Measurements from ENCODE around the gene GHR. TPM values are rescaled to one million over a fixed set of nuclear protein-coding genes. Genes with fewer than 3 reads are reported as not detected.

GHR gene
- total and polyA plus RNA-seq, 2 of the 8 experiments (the other 6 are each of a cell fraction or from before 2014, with no cell fraction given): 0.15 to 0.19 TPM

DNA sequence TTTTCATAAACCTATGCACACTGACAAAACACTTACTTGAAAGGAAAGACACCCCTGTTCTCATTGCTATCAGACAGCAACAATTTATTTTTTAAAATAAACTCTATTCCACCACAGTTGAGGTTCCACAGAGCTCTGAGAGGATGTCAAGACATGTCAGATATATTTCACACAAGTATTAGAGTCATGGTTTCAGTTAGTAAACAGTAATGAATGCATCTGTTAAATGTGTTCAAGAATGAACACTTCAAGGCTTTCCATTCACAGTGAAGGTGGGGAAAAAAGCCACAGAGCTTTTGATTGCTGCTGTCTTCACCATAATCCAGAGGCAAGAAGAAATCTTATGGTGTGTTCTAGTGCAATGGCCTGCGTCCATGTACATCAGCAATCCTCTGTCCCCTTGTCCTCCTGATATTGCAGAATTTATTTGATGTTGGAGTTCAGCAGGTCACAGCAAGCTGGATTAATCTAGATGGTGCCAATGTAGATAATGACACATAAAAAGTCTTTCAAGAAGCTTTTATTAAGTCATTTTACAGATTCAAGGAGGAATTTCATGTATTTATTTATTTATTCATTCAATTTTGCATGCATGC, 146.8 kb downstream of the GHR start:
- H3K27ac ChIP-seq (ENCODE audit: low read depth, low read length): no peak overlapping the region
- H2BK20ac ChIP-seq (ENCODE audit: low read length): no peak overlapping the region
- ChIA-PET POLR2A (ENCODE audit: partially characterized antibody) (no interaction called here), CTCF (ENCODE audit: partially characterized antibody) (interaction anchor here (1.0 to 3.6 kb wide), 2 partner anchors 13 to 55 kb away, joined by 3 to 16 read pairs; no protein-coding TSS in a partner anchor)
- no peaks in the 10 kb centered on the region for H3K27me3 ChIP-seq (replicated peaks in 1 of 4; ENCODE audit: control insufficient read depth in 3 of 4, extremely low read depth in 1 of 4, insufficient read depth in 3 of 4, low read length in 3 of 4)
- no peak overlapping the region for H2BK5ac ChIP-seq (ENCODE audit: low read depth, low read length)
- DNase-seq (ENCODE audit: low read depth in 1 of 2, low spot score in 2 of 2): no peak
- no peak overlapping the region for H3K4me3 ChIP-seq (ENCODE audit: extremely low read depth in 1 of 4, insufficient read depth in 2 of 4, low read depth in 3 of 4, low read length in 4 of 4)
- H2AK5ac ChIP-seq (ENCODE audit: low read depth, low read length): no peak overlapping the region
- H2BK12ac ChIP-seq (ENCODE audit: low read depth, low read length): no peak overlapping the region
- no peak overlapping the region for H4K5ac ChIP-seq (ENCODE audit: insufficient read length, low read depth, low read length)
- no peak overlapping the region for H3K4ac ChIP-seq (replicated peaks; ENCODE audit: insufficient read length, low read depth, low read length)
- H3K9me3 ChIP-seq (ENCODE audit: insufficient read depth in 2 of 2, low read depth in 1 of 2, low read length in 1 of 2): no peaks in the 10 kb centered on the region
- no peaks in the 10 kb centered on the region for H3K79me2 ChIP-seq (ENCODE audit: control insufficient read depth in 1 of 2, insufficient read depth in 2 of 2, low read length in 2 of 2)
- no peak overlapping the region for H4K8ac ChIP-seq (ENCODE audit: extremely low read depth, insufficient read depth, low read length)
- no peaks in the 10 kb centered on the region for H3K4me1 ChIP-seq (replicated peaks in 1 of 4; ENCODE audit: control insufficient read depth in 3 of 4, insufficient read depth in 4 of 4, low read length in 3 of 4)
- 89% methylated on average over 1 of the region's 1 CpG; no CpG with 5 or more reads in 1 of the 2 experiments for WGBS, 2 experiments (ENCODE audit: extremely low coverage in 1 of 2, insufficient coverage in 1 of 2, insufficient read length in 1 of 2, insufficient replicate concordance in 2 of 2, low coverage in 1 of 2, low lambda C conversion rate in 2 of 2, missing lambda C conversion rate in 1 of 2)
- no peaks in the 10 kb centered on the region for H3K36me3 ChIP-seq (ENCODE audit: control insufficient read depth in 2 of 4, insufficient read depth in 4 of 4, low read length in 3 of 4)
- H3K4me2 ChIP-seq (ENCODE audit: insufficient read depth in 1 of 2, low read depth in 2 of 2, low read length in 2 of 2): no peak overlapping the region
- no peak overlapping the region for H3K14ac ChIP-seq (ENCODE audit: insufficient read length)
- no peaks in the 10 kb centered on the region for H4K20me1 ChIP-seq (replicated peaks in 1 of 2; ENCODE audit: control insufficient read depth in 1 of 2, insufficient read depth in 2 of 2, low read length in 2 of 2)
- H4K91ac ChIP-seq (replicated peaks; ENCODE audit: insufficient read length, low read length): no peak overlapping the region
- no peak overlapping the region for H2AFZ ChIP-seq (ENCODE audit: low read length)
- H3K56ac ChIP-seq (replicated peaks; ENCODE audit: insufficient read length, low read depth, low read length): no peak overlapping the region
- no peak overlapping the region for H3K23ac ChIP-seq (ENCODE audit: insufficient read length)
- FAIRE-seq: no peak
- no peak overlapping the region for H2BK120ac ChIP-seq (replicated peaks; ENCODE audit: low read depth, low read length)
- H3K79me1 ChIP-seq (ENCODE audit: low read depth, low read length): no peaks in the 10 kb centered on the region
- no peak overlapping the region for H2BK15ac ChIP-seq (ENCODE audit: low read length)
- TF ChIP-seq POLR2AphosphoS5 (IDR thresholded peaks at IDR 0.05; ENCODE audit: low read depth, low read length) (no peak), SP4 (IDR thresholded peaks at IDR 0.05; ENCODE audit: low read length) (no peak), JUN (IDR thresholded peaks at IDR 0.05; ENCODE audit: low read depth, low read length) (no peak), POU5F1 (IDR thresholded peaks at IDR 0.05; ENCODE audit: low read depth, low read length) (no peak), PHF8 (conservative IDR thresholded peaks at IDR 0.05; ENCODE audit: low read depth, low read length) (no peak), KDM1A (IDR thresholded peaks at IDR 0.05; ENCODE audit: borderline replicate concordance, low read length) (no peak), CREB1 (IDR thresholded peaks at IDR 0.05) (no peak), SP2 (IDR thresholded peaks at IDR 0.05; ENCODE audit: low read length) (no peak), RAD21 (IDR thresholded peaks at IDR 0.05 in 1 of 2, conservative IDR thresholded peaks at IDR 0.05 in 1 of 2; ENCODE audit: low read depth in 2 of 2, low read length in 2 of 2) (no peak)
- TF ChIP-seq, protein P1, sequence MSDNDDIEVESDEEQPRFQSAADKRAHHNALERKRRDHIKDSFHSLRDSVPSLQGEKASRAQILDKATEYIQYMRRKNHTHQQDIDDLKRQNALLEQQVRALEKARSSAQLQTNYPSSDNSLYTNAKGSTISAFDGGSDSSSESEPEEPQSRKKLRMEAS (IDR thresholded peaks at IDR 0.05): no peak
- TF ChIP-seq, protein P2, sequence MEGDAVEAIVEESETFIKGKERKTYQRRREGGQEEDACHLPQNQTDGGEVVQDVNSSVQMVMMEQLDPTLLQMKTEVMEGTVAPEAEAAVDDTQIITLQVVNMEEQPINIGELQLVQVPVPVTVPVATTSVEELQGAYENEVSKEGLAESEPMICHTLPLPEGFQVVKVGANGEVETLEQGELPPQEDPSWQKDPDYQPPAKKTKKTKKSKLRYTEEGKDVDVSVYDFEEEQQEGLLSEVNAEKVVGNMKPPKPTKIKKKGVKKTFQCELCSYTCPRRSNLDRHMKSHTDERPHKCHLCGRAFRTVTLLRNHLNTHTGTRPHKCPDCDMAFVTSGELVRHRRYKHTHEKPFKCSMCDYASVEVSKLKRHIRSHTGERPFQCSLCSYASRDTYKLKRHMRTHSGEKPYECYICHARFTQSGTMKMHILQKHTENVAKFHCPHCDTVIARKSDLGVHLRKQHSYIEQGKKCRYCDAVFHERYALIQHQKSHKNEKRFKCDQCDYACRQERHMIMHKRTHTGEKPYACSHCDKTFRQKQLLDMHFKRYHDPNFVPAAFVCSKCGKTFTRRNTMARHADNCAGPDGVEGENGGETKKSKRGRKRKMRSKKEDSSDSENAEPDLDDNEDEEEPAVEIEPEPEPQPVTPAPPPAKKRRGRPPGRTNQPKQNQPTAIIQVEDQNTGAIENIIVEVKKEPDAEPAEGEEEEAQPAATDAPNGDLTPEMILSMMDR (IDR thresholded peaks at IDR 0.05; ENCODE audit: control extremely low read depth in 1 of 3, insufficient read depth in 1 of 3, low read depth in 1 of 3, low read length in 3 of 3): no peak
- H3K18ac ChIP-seq (ENCODE audit: extremely low read depth, low read length): no peak overlapping the region
- H3K23me2 ChIP-seq (ENCODE audit: low read depth, low read length): no peaks in the 10 kb centered on the region; the same call in 1 of the 2 replicates
- H3K9ac ChIP-seq (replicated peaks in 1 of 4; ENCODE audit: extremely low read depth in 1 of 4, low read depth in 3 of 4, low read length in 3 of 4): no peak overlapping the region

Measured in H1 (cell line).